Endothelial cell (in vitro differentiated cells): ENCODE measurements around the gene ACOD1. TPM values are rescaled to one million over a fixed set of nuclear protein-coding genes. Genes with fewer than 3 reads are reported as not detected.
"Not testable (repeated sequence)": the region's sequence is repeated elsewhere in the genome, so short reads cannot be mapped to it uniquely, and the experiment has no call there.

ENCODE experiments used
- DNase-seq: peaks from one replicate; pipeline ENCODE4 v3.0.0; 2021; ENCODE audit warnings: low spot score
- H3K27ac Mint-ChIP-seq: one replicate; pipeline ENCODE4 v1.8.0; 2021; ENCODE audit warnings: mixed read lengths, inconsistent platforms; ENCODE audit not compliant: unreplicated experiment
- H3K27me3 Mint-ChIP-seq: one replicate; pipeline ENCODE4 v1.8.0; 2021; ENCODE audit warnings: mild to moderate bottlenecking, moderate library complexity, mixed read lengths, inconsistent platforms; ENCODE audit not compliant: unreplicated experiment
- H3K36me3 Mint-ChIP-seq: one replicate; pipeline ENCODE4 v1.8.0; 2021; ENCODE audit warnings: mild to moderate bottlenecking, low read depth, mixed read lengths, inconsistent platforms; ENCODE audit not compliant: unreplicated experiment
- H3K4me1 Mint-ChIP-seq: one replicate; pipeline ENCODE4 v1.8.0; 2021; ENCODE audit warnings: mild to moderate bottlenecking, mixed read lengths, inconsistent platforms; ENCODE audit not compliant: unreplicated experiment
- H3K4me3 Mint-ChIP-seq: one replicate; pipeline ENCODE4 v1.8.0; 2021; ENCODE audit warnings: mild to moderate bottlenecking, mixed read lengths, inconsistent platforms; ENCODE audit not compliant: unreplicated experiment
- H3K9me3 Mint-ChIP-seq: one replicate; pipeline ENCODE4 v1.8.0; 2021; ENCODE audit warnings: mixed read lengths, inconsistent platforms; ENCODE audit not compliant: unreplicated experiment
- total RNA-seq: library from RNA; stranded (reverse); fragmentation: NEBNext Ultra II Directional; extraction: Animal tissue kit (Norgen Biotek cat#: 25700); gene quantifications from one replicate; pipeline ENCODE4 v1.2.1, GENCODE V29; 2021; ENCODE audit not compliant: unreplicated experiment
- TF ChIP-seq, protein P1 (sequence below): fragments of 200-600 bp; sonication (generic); IDR thresholded peaks from one replicate; pipeline ENCODE4 v1.5.0; 2021; ENCODE audit warnings: antibody characterized with exemption; ENCODE audit not compliant: unreplicated experiment

ACOD1 gene
- total RNA-seq, 1 donor from 2014 or later = not detected

DNA sequence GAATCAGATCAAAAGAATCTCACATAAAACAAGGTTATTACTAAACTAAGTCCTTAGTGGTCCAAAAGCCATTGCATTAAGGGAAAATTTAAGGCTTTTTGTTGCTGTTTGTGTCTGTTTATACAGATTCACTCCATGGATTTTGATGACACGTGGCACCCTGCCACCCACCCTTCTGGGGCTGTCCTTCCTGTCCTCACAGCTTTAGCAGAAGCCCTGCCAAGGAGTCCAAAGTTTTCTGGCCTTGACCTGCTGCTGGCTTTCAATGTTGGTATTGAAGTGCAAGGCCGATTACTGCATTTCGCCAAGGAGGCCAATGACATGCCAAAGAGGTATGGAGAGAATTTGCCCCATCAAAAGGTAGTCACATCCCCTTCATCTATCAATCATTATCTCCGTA lies 6.9 kb downstream of the ACOD1 start:
- Mint-ChIP-seq H3K27me3 (no peaks in the 10 kb centered on the region), H3K4me1 (no peaks in the 10 kb centered on the region), H3K9me3 (peaks cover 10% of the 10 kb centered on the region), H3K27ac (no peak overlapping the region), H3K4me3 (no peak overlapping the region), H3K36me3 (peaks cover 2% of the 10 kb centered on the region)
- TF ChIP-seq, protein P1, sequence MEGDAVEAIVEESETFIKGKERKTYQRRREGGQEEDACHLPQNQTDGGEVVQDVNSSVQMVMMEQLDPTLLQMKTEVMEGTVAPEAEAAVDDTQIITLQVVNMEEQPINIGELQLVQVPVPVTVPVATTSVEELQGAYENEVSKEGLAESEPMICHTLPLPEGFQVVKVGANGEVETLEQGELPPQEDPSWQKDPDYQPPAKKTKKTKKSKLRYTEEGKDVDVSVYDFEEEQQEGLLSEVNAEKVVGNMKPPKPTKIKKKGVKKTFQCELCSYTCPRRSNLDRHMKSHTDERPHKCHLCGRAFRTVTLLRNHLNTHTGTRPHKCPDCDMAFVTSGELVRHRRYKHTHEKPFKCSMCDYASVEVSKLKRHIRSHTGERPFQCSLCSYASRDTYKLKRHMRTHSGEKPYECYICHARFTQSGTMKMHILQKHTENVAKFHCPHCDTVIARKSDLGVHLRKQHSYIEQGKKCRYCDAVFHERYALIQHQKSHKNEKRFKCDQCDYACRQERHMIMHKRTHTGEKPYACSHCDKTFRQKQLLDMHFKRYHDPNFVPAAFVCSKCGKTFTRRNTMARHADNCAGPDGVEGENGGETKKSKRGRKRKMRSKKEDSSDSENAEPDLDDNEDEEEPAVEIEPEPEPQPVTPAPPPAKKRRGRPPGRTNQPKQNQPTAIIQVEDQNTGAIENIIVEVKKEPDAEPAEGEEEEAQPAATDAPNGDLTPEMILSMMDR = no peak
- DNase-seq = no peak

DNA sequence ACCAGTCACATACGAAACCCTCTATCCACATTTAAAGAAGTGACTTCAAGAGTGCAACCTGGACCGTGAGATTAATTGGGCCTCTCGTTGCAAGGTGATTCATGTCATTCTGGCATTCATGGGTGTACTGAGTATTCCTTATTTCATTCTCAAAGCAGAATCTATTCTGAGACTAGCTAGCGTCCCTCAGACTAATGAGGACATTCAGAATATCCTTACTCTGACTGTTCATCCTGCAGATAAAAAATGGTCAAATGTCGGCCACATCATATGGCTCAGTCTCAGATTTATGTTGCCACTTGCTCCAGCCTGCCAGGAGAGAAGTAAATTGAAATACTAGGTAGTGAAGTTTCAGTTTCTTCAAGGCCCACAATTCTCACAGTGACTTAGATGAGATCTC lies 7.3 kb downstream of the ACOD1 start:
- TF ChIP-seq, protein P1 = no peak
- Mint-ChIP-seq H3K9me3 (peaks cover 14% of the 10 kb centered on the region), H3K4me3 (no peak overlapping the region)

DNA sequence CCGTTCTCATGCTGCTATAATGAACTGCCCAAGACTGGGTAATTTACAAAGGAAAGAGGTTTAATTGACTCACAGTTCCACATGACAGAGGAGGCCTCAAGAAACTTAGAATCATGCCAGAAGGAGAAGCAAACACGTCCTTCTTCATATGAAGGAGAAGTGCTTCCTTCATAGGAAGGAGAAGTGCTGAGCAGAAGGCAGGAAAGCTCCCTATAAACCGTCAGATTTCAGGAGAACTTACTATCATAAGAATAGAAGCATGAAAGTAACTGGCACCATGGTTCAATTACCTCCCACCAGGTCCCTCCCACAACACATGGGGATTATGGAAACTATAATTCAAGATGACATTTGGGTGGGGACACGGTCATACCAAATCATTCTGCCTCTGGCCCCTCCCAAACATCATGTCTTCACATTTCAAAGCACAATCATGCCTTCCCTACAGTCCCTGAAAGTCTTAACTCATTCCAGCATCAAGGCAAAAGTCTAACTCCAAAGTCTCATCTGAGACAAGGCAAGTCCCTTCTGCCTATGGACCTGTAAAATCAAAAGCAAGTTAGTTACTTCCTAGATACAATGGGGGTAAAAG lies 10.6 kb downstream of the ACOD1 start:
- no peak for DNase-seq
- TF ChIP-seq, protein P1 = no peak
- Mint-ChIP-seq H3K27ac (no peak overlapping the region), H3K9me3 (peaks cover 16% of the 10 kb centered on the region), H3K36me3 (peaks cover 9% of the 10 kb centered on the region), H3K27me3 (no peaks in the 10 kb centered on the region), H3K4me1 (no peaks in the 10 kb centered on the region), H3K4me3 (no peak overlapping the region)

More for the DNA sequence above, 7.3 kb downstream of the ACOD1 start:
- Mint-ChIP-seq H3K27ac (no peak overlapping the region), H3K36me3 (peaks cover 6% of the 10 kb centered on the region), H3K27me3 (no peaks in the 10 kb centered on the region), H3K4me1 (no peaks in the 10 kb centered on the region)
- DNase-seq = no peak

DNA sequence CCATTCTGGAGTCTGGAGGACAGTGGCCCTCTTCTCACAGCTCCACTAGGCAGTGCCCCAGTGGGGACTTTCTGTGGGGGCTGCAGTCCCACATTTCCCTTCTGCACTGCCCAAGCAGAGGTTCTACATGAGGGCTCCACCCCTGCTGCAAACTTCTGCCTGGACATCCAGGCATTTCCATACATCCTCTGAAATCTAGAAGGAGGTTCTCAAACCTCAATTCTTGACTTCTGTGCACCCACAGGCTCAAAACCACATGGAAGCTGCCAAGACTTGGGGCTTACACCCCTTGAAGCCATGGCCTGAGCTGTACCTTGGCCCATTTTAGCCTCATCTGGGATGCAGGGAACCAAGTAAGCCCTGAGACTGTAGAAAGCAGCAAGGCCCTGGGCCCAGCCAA lies 11.4 kb downstream of the ACOD1 start:
- not testable (repeated sequence) for H3K4me3 Mint-ChIP-seq, H3K27ac Mint-ChIP-seq, H3K4me1 Mint-ChIP-seq, H3K27me3 Mint-ChIP-seq, H3K36me3 Mint-ChIP-seq, DNase-seq
- peaks cover 16% of the 10 kb centered on the region for H3K9me3 Mint-ChIP-seq

DNA sequence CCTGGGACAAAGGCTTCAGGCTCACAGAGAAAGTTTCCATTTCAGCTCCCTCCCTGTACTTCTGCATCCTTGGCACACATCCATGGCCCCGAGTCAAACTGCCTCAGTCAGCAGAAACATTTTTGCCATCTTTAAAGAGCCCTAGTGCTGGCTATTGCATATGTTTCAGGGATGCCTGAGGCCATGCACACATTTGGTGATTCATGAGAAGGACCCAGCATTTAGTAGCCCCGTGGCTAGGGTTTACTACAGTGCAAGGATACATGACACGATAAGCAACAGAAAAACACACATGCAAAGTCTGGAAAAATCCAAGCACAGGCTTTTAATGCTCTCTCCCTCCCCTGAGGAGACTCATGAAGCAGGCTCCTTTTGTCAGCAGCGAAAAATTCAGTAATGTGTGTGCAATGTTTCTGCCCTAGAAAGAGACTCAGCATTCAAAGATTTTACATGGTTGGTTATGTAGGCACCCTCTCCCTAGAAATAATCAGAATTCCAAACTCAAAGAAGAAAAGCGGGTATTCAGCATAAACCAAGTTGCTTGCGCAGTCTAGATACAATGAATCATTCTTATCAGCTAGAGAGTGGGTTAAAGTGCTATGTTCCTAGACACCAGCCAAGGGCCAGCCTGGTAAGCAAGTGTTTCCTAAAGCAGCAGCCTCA lies 17.6 kb downstream of the ACOD1 start:
- TF ChIP-seq, protein P1 = no peak
- Mint-ChIP-seq H3K4me3 (no peak overlapping the region), H3K9me3 (no peaks in the 10 kb centered on the region), H3K27me3 (peaks cover 3% of the 10 kb centered on the region), H3K36me3 (no peaks in the 10 kb centered on the region), H3K27ac (no peak overlapping the region), H3K4me1 (no peaks in the 10 kb centered on the region)
- DNase-seq = no peak
